ENCODE measurements around the gene USP40.

DNA sequence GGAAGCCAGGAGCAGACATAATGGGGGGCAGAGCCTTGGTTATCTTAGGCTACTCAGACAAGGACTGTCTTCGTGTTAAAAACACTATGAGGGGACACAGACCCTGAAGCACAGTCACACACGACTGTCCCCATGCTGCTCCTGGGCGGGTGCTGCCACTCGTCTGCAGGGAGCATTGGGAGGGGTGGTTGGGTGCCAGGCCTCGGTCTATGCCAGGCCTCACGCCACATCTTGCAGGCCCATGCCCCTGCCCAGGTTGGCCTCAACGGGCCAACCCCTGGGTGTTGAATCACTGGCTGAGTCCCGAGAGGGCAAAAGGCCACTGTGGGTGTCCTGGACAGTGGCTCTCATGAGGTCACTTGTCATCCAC, 97.9 kb downstream of the USP40 start:
- TF ChIP-seq EZH2 (IDR thresholded peaks at IDR 0.05; ENCODE audit: low read length) = no peak
- TF ChIP-seq, protein P1, sequence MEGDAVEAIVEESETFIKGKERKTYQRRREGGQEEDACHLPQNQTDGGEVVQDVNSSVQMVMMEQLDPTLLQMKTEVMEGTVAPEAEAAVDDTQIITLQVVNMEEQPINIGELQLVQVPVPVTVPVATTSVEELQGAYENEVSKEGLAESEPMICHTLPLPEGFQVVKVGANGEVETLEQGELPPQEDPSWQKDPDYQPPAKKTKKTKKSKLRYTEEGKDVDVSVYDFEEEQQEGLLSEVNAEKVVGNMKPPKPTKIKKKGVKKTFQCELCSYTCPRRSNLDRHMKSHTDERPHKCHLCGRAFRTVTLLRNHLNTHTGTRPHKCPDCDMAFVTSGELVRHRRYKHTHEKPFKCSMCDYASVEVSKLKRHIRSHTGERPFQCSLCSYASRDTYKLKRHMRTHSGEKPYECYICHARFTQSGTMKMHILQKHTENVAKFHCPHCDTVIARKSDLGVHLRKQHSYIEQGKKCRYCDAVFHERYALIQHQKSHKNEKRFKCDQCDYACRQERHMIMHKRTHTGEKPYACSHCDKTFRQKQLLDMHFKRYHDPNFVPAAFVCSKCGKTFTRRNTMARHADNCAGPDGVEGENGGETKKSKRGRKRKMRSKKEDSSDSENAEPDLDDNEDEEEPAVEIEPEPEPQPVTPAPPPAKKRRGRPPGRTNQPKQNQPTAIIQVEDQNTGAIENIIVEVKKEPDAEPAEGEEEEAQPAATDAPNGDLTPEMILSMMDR (optimal IDR thresholded peaks at IDR 0.05 in 1 of 3, IDR thresholded peaks at IDR 0.05 in 1 of 3, conservative IDR thresholded peaks at IDR 0.05 in 1 of 3; ENCODE audit: extremely low read depth in 1 of 3, insufficient read depth in 2 of 3, low read length in 3 of 3) = no peak

Measured in keratinocyte (primary cell).